Measurements from ENCODE around the gene CYTH4. TPM values are rescaled to one million over a fixed set of nuclear protein-coding genes. Genes with fewer than 3 reads are reported as not detected.

The CYTH4 gene
- total and polyA plus RNA-seq, 3 experiments from 2014 or later: 23.1 to 80.2 (median 24.7) TPM

GRCh38 chr22:37239336-37240239 is 42.7 kb upstream of the CYTH4 start:
- H3K4me1 Mint-ChIP-seq: peaks cover 80 to 93% (median 85%) of the 10 kb centered on the region in 3 donors
- H3K27me3 Mint-ChIP-seq: no peaks in the 10 kb centered on the region
- peak overlapping the region; percentile 82 to 98 (median 93) for H3K4me3 Mint-ChIP-seq
- H3K27ac Mint-ChIP-seq: peak overlapping the region; percentile 91 to 100 (median 98)
- peaks cover 82% of the 10 kb centered on the region for H3K4me1 ChIP-seq (ENCODE audit: insufficient read depth, low read length)
- H3K9me3 Mint-ChIP-seq: no peaks in the 10 kb centered on the region
- DNase-seq: no peak
- CTCF ChIA-PET: interaction anchor here (1.2 to 13.1 kb wide), 10 partner anchors 8 to 262 kb away, joined by 3 to 233 read pairs (median 10); no protein-coding TSS in a partner anchor
- H3K4me3 ChIP-seq (ENCODE audit: low read length): peak overlapping the region; percentile 42
- no peaks in the 10 kb centered on the region for H3K27me3 ChIP-seq (ENCODE audit: insufficient read depth, low read length, poor library complexity, severe bottlenecking)
- no peaks in the 10 kb centered on the region for H3K9me3 ChIP-seq (ENCODE audit: low read length)
- POLR2A ChIA-PET: interaction anchor here (1.3 to 9.1 kb wide), 5 partner anchors 9 to 70 kb away, joined by 3 to 115 read pairs (median 22); no protein-coding TSS in a partner anchor
- peak overlapping the region; percentile 4 for H3K27ac ChIP-seq (ENCODE audit: low read depth, low read length)
- peaks cover 51% of the 10 kb centered on the region for H3K36me3 ChIP-seq (ENCODE audit: insufficient read depth, low read length)
- peaks cover 11 to 82% (median 17%) of the 10 kb centered on the region in 3 donors for H3K36me3 Mint-ChIP-seq

GRCh38 chr22:37240240-37240940 is 41.9 kb upstream of the CYTH4 start:
- no peaks in the 10 kb centered on the region for H3K27me3 ChIP-seq (ENCODE audit: insufficient read depth, low read length, poor library complexity, severe bottlenecking)
- H3K36me3 Mint-ChIP-seq: peaks cover 11 to 74% (median 14%) of the 10 kb centered on the region in 3 donors
- H3K4me3 ChIP-seq (ENCODE audit: low read length): peak overlapping the region; percentile 100
- peaks cover 82% of the 10 kb centered on the region for H3K4me1 ChIP-seq (ENCODE audit: insufficient read depth, low read length)
- POLR2A ChIA-PET: interaction anchor here (1.0 to 9.1 kb wide), 3 partner anchors 10 to 91 kb away, joined by 4 to 115 read pairs (median 33); partner anchors contain the start of gene IL2RB
- peak overlapping the region; percentile 88 to 98 (median 93) for H3K4me3 Mint-ChIP-seq
- peaks cover 43% of the 10 kb centered on the region for H3K36me3 ChIP-seq (ENCODE audit: insufficient read depth, low read length)
- H3K27ac Mint-ChIP-seq: peak overlapping the region; percentile 79 to 100 (median 98)
- H3K27ac ChIP-seq (ENCODE audit: low read depth, low read length): no peak overlapping the region
- no peak for DNase-seq
- CTCF ChIA-PET: interaction anchor here (0.9 to 13.1 kb wide), 8 partner anchors 10 to 263 kb away, joined by 3 to 233 read pairs (median 21); no protein-coding TSS in a partner anchor
- H3K4me1 Mint-ChIP-seq: peaks cover 80 to 93% (median 85%) of the 10 kb centered on the region in 3 donors
- no peaks in the 10 kb centered on the region for H3K9me3 Mint-ChIP-seq
- no peaks in the 10 kb centered on the region for H3K9me3 ChIP-seq (ENCODE audit: low read length)
- H3K27me3 Mint-ChIP-seq: no peaks in the 10 kb centered on the region

- Histone ChIP-seq H3K27me3 (ENCODE audit: insufficient read depth, low read length, poor library complexity, severe bottlenecking) (no peaks in the 10 kb centered on the region), H3K4me3 (ENCODE audit: low read length) (peak overlapping the region; percentile 100), H3K27ac (ENCODE audit: low read depth, low read length) (peak overlapping the region; percentile 91), H3K36me3 (ENCODE audit: insufficient read depth, low read length) (peaks cover 38% of the 10 kb centered on the region), H3K4me1 (ENCODE audit: insufficient read depth, low read length) (peaks cover 81% of the 10 kb centered on the region), H3K9me3 (ENCODE audit: low read length) (no peaks in the 10 kb centered on the region)
- Mint-ChIP-seq H3K4me3 (peak overlapping the region; percentile 88 to 98 (median 93)), H3K27ac (peak overlapping the region; percentile 79 to 100 (median 98)), H3K27me3 (no peaks in the 10 kb centered on the region), H3K36me3 (peaks cover 11 to 68% (median 14%) of the 10 kb centered on the region in 3 donors), H3K4me1 (peaks cover 77 to 92% (median 83%) of the 10 kb centered on the region in 3 donors), H3K9me3 (no peaks in the 10 kb centered on the region)
- ChIA-PET POLR2A (interaction anchor here (0.6 to 9.1 kb wide), 5 partner anchors 10 to 91 kb away, joined by 3 to 115 read pairs (median 4); partner anchors contain the start of gene IL2RB), CTCF (interaction anchor here (0.9 to 13.1 kb wide), 10 partner anchors 11 to 263 kb away, joined by 3 to 233 read pairs (median 16); no protein-coding TSS in a partner anchor)
- DNase-seq: peak in 1 of 5 donors; percentile 46
Measured at GRCh38 chr22:37240941-37241320, 41.4 kb upstream of the CYTH4 start.

- no peaks in the 10 kb centered on the region for H3K27me3 ChIP-seq (ENCODE audit: insufficient read depth, low read length, poor library complexity, severe bottlenecking)
- peaks cover 71 to 86% (median 77%) of the 10 kb centered on the region in 3 donors for H3K4me1 Mint-ChIP-seq
Measured at GRCh38 chr22:37241351-37242142, 40.8 kb upstream of the CYTH4 start.

GRCh38 chr22:37242395-37242918 is 39.9 kb upstream of the CYTH4 start:
- H3K27me3 ChIP-seq (ENCODE audit: insufficient read depth, low read length, poor library complexity, severe bottlenecking): no peaks in the 10 kb centered on the region
- ChIA-PET POLR2A (interaction anchor here (0.7 to 9.1 kb wide), 10 partner anchors 12 to 120 kb away, joined by 3 to 115 read pairs (median 3); no protein-coding TSS in a partner anchor), CTCF (interaction anchor here (0.7 to 13.1 kb wide), 19 partner anchors 10 to 214 kb away, joined by 3 to 233 read pairs (median 5); no protein-coding TSS in a partner anchor)
- peaks cover 29% of the 10 kb centered on the region for H3K36me3 ChIP-seq (ENCODE audit: insufficient read depth, low read length)
- H3K9me3 ChIP-seq (ENCODE audit: low read length): no peaks in the 10 kb centered on the region
- H3K4me3 ChIP-seq (ENCODE audit: low read length): peak overlapping the region; percentile 100
- H3K4me1 ChIP-seq (ENCODE audit: insufficient read depth, low read length): peaks cover 66% of the 10 kb centered on the region
- H3K27ac ChIP-seq (ENCODE audit: low read depth, low read length): peak overlapping the region; percentile 91
- Mint-ChIP-seq H3K36me3 (peaks cover 6 to 55% (median 9%) of the 10 kb centered on the region in 3 donors), H3K27me3 (no peaks in the 10 kb centered on the region), H3K9me3 (no peaks in the 10 kb centered on the region), H3K27ac (peak overlapping the region; percentile 79 to 100 (median 98)), H3K4me3 (peak overlapping the region; percentile 88 to 98 (median 93)), H3K4me1 (peaks cover 65 to 77% (median 68%) of the 10 kb centered on the region in 3 donors)
- DNase-seq: peak; percentile 80 to 94 (median 85)

More at GRCh38 chr22:37241351-37242142, 40.8 kb upstream of the CYTH4 start:
- Mint-ChIP-seq H3K36me3 (peaks cover 7 to 62% (median 10%) of the 10 kb centered on the region in 3 donors), H3K4me3 (peak overlapping the region; percentile 88 to 98 (median 93)), H3K27ac (peak overlapping the region; percentile 79 to 100 (median 98)), H3K9me3 (no peaks in the 10 kb centered on the region), H3K27me3 (no peaks in the 10 kb centered on the region)
- Histone ChIP-seq H3K4me3 (ENCODE audit: low read length) (peak overlapping the region; percentile 100), H3K9me3 (ENCODE audit: low read length) (no peaks in the 10 kb centered on the region), H3K36me3 (ENCODE audit: insufficient read depth, low read length) (peaks cover 32% of the 10 kb centered on the region), H3K4me1 (ENCODE audit: insufficient read depth, low read length) (peaks cover 75% of the 10 kb centered on the region), H3K27ac (ENCODE audit: low read depth, low read length) (peak overlapping the region; percentile 91)
- ChIA-PET CTCF (interaction anchor here (0.8 to 13.1 kb wide), 19 partner anchors 11 to 215 kb away, joined by 3 to 233 read pairs (median 5); no protein-coding TSS in a partner anchor), POLR2A (interaction anchor here (0.6 to 9.1 kb wide), 10 partner anchors 11 to 92 kb away, joined by 3 to 115 read pairs (median 4); partner anchors contain the start of gene IL2RB)
- DNase-seq: peak; percentile 41 to 79 (median 55)

- Mint-ChIP-seq H3K4me1 (peaks cover 55 to 66% (median 57%) of the 10 kb centered on the region in 3 donors), H3K27ac (peak overlapping the region; percentile 79 to 100 (median 98)), H3K27me3 (no peaks in the 10 kb centered on the region), H3K9me3 (no peaks in the 10 kb centered on the region), H3K36me3 (peaks cover 6 to 46% (median 8%) of the 10 kb centered on the region in 3 donors), H3K4me3 (peak overlapping the region; percentile 88 to 98 (median 93))
- Histone ChIP-seq H3K27ac (ENCODE audit: low read depth, low read length) (peak overlapping the region; percentile 91), H3K4me3 (ENCODE audit: low read length) (peak overlapping the region; percentile 100), H3K27me3 (ENCODE audit: insufficient read depth, low read length, poor library complexity, severe bottlenecking) (no peaks in the 10 kb centered on the region), H3K36me3 (ENCODE audit: insufficient read depth, low read length) (peaks cover 23% of the 10 kb centered on the region), H3K4me1 (ENCODE audit: insufficient read depth, low read length) (peaks cover 56% of the 10 kb centered on the region), H3K9me3 (ENCODE audit: low read length) (no peaks in the 10 kb centered on the region)
- CTCF ChIA-PET: interaction anchor here (0.9 to 13.1 kb wide), 16 partner anchors 9 to 319 kb away, joined by 3 to 233 read pairs (median 8); partner anchors contain the start of gene IL2RB
- POLR2A ChIA-PET: interaction anchor here (0.8 to 9.1 kb wide), 9 partner anchors 13 to 121 kb away, joined by 3 to 115 read pairs (median 3); no protein-coding TSS in a partner anchor
- peak in 1 of 5 donors; percentile 35 for DNase-seq
Measured at GRCh38 chr22:37243402-37244113, 38.8 kb upstream of the CYTH4 start.
